K562 (cell line): ENCODE measurements around the gene CTTNBP2NL. TPM values are rescaled to one million over a fixed set of nuclear protein-coding genes. Genes with fewer than 3 reads are reported as not detected.

Source experiments
- ATAC-seq: fragments of 200-7000 bp; cut with Tn5 transposase; 3 replicates; pipeline ENCODE4 v1.9.1; 2020; ENCODE audit warnings: moderate library complexity
- BruUV-seq: library from RNA; stranded (reverse); fragments of 400-500 nt; replicated peaks from 2 replicates; lab custom pipeline; 2021; lab: Mats Ljungman, UMichigan
- CTCF ChIA-PET: fragments of 300-600 bp; formaldehyde crosslinking; extraction: SDS; loops from one replicate; lab custom pipeline; 2021; ENCODE audit warnings: low intra/inter-chr PET ratio; lab: Yijun Ruan, JAX
- POLR2A ChIA-PET: fragments of 300-600, 350-650 bp; sonication (Branson Sonifier 250); formaldehyde crosslinking; extraction: SDS; loops from one replicate; lab custom pipeline; 2021; ENCODE audit warnings: antibody characterized with exemption, inconsistent platforms; lab: Yijun Ruan, JAX
- DNase-seq, 4 experiments: peaks; one replicate each; pipeline versions ENCODE4 v3.0.0 to v3.0.0-alpha.2; 2011 to 2018; ENCODE audit warnings: low spot score in 3 of 4, mixed read lengths in 3 of 4; ENCODE audit errors: extremely low read depth in 1 of 4
- FAIRE-seq: peaks from 2 replicates; lab custom pipeline; 2011; peaks lifted over from hg19 to GRCh38; lab: Jason Lieb, UNC
- H2AFZ ChIP-seq: 2 replicates; pipeline ENCODE4 v1.6.0; 2011; ENCODE audit warnings: low read depth, low read length, control low read depth, inconsistent platforms
- H3K27ac ChIP-seq: fragments of 200-600 bp; 3 replicates; pipeline ENCODE4 v1.8.0; 2011; ENCODE audit warnings: low read depth, mild to moderate bottlenecking, control low read depth, inconsistent platforms, low read length, moderate library complexity, mixed read lengths; ENCODE audit errors: extremely low read depth
- H3K27me3 ChIP-seq, 2 experiments: fragments of 300-600 bp in 1 of 2; 2 replicates in 1 of 2; 3 replicates in 1 of 2; pipeline versions ENCODE4 v1.6.0 to v1.8.0; 2011; ENCODE audit warnings: inconsistent platforms in 2 of 2, low read length in 2 of 2, mild to moderate bottlenecking in 1 of 2, mixed read lengths in 1 of 2, moderate library complexity in 1 of 2; ENCODE audit not compliant: control insufficient read depth in 2 of 2, insufficient read depth in 2 of 2
- H3K36me3 ChIP-seq: fragments of 300-600 bp; 3 replicates; pipeline ENCODE4 v1.8.0; 2011; ENCODE audit warnings: mild to moderate bottlenecking, low read length, inconsistent platforms; ENCODE audit not compliant: control insufficient read depth, insufficient read depth
- H3K4me1 ChIP-seq, 2 experiments: fragments of 200-600 bp in 1 of 2; replicated peaks in 1 of 2; 2 replicates in 1 of 2; 3 replicates in 1 of 2; pipeline versions ENCODE4 v1.5.1 to v1.8.0; 2011; ENCODE audit warnings: inconsistent platforms in 2 of 2, low read length in 2 of 2, mild to moderate bottlenecking in 1 of 2, mixed read lengths in 1 of 2, moderate library complexity in 1 of 2; ENCODE audit not compliant: control insufficient read depth in 2 of 2, insufficient read depth in 2 of 2
- H3K4me2 ChIP-seq: 2 replicates; pipeline ENCODE4 v1.6.1; 2011; ENCODE audit warnings: low read length, control low read depth, inconsistent platforms, mixed read lengths; ENCODE audit not compliant: insufficient read depth
- H3K4me3 ChIP-seq: fragments of 200-600 bp; sonication (generic), shearing (Covaris generic); 2 replicates; pipeline ENCODE4 v1.5.1; 2016; ENCODE audit warnings: control low read depth, inconsistent platforms
- H3K79me2 ChIP-seq: fragments of 200-600 bp; 3 replicates; pipeline ENCODE4 v1.8.0; 2011; ENCODE audit warnings: low read length, inconsistent platforms; ENCODE audit not compliant: control insufficient read depth, insufficient read depth
- H3K9ac ChIP-seq, 2 experiments: 2 replicates each; pipeline versions ENCODE4 v1.6.0 to v1.6.1; 2011; ENCODE audit warnings: low read depth in 2 of 2, low read length in 2 of 2, control low read depth in 1 of 2, inconsistent platforms in 1 of 2, mild to moderate bottlenecking in 1 of 2, mixed read lengths in 1 of 2; ENCODE audit not compliant: insufficient read depth in 1 of 2
- H3K9me1 ChIP-seq: one replicate; pipeline ENCODE4 v1.6.0; 2011; ENCODE audit warnings: inconsistent platforms, mild to moderate bottlenecking, low read length, moderate library complexity; ENCODE audit not compliant: control insufficient read depth, insufficient read depth
- H3K9me3 ChIP-seq: replicated peaks from 2 replicates; pipeline ENCODE4 v1.5.1; 2011; ENCODE audit warnings: low read depth, low read length, inconsistent platforms; ENCODE audit not compliant: control insufficient read depth, insufficient read depth
- H4K20me1 ChIP-seq: replicated peaks from 2 replicates; pipeline ENCODE4 v1.6.1; 2011; ENCODE audit warnings: low read length, inconsistent platforms, mixed read lengths; ENCODE audit not compliant: control insufficient read depth, insufficient read depth
- BDP1 ChIP-seq: IDR thresholded peaks from 3 replicates; pipeline ENCODE4 v1.6.1; 2011; ENCODE audit not compliant: insufficient read length, insufficient read depth
- CSDE1 ChIP-seq, 2 experiments: fragments of 450-650 bp; IDR thresholded peaks; 2 replicates each; pipeline ENCODE4 v1.6.1; 2016; ENCODE audit warnings: mild to moderate bottlenecking in 1 of 2
- FOSL1 ChIP-seq: fragments of 200-800 bp; sonication (Bioruptor generic); conservative IDR thresholded peaks from 2 replicates; pipeline ENCODE4 v1.6.1; 2016; ENCODE audit warnings: missing genetic modification characterization, missing compliant biosample characterization
- WGBS: fragments of 100-300 bp; shearing (Covaris generic); methylation state at CpG from one replicate; pipeline ENCODE4 v1.1.6; 2016; ENCODE audit warnings: low coverage, mixed read lengths; ENCODE audit not compliant: insufficient coverage; ENCODE audit errors: missing lambda C conversion rate; 5-methylcytosine and 5-hydroxymethylcytosine counted together
- in situ Hi-C: fragments of 300-500 bp; cut with MboI; formaldehyde crosslinking; loops from 4 replicates; pipeline ENCODE4 v1.15.0; 2018; ENCODE audit warnings: inconsistent platforms, mixed read lengths
- intact Hi-C: fragments of 100-400 bp; cut with micrococcal nuclease; formaldehyde crosslinking; loops from 2 replicates; pipeline ENCODE4 v1.14.2; 2022
- polyA plus RNA-seq, 8 experiments: library from polyadenylated mRNA; depleted of rRNA in 4 of 8; stranded (reverse) in 5 of 8; unstranded in 3 of 8; fragments of >200 nt; fragmentation: Nextera tagmentation in 2 of 8; fragmentation: Illumina TruSeq in 1 of 8; extraction: Ambion mirVana in 2 of 8; extraction: Trizol in 1 of 8; gene quantifications; 2 replicates each; pipeline versions ENCODE4 v1.2.1 to v1.2.3, GENCODE V29; 2011 to 2014; ENCODE audit warnings: inconsistent platforms in 1 of 8, missing spikeins in 1 of 8
- total RNA-seq, 7 experiments: library from RNA; depleted of rRNA in 6 of 7; stranded (reverse); fragments of >200 nt in 6 of 7; fragmentation: Illumina TruSeq in 2 of 7; extraction: Trizol in 2 of 7; gene quantifications; 2 replicates each; pipeline versions ENCODE4 v1.2.1 to v1.2.3, GENCODE V29; 2011 to 2021; ENCODE audit warnings: low replicate concordance in 1 of 7
- TF ChIP-seq, protein P1 (sequence below), 2 experiments: fragments of 450-650 bp; formaldehyde crosslinking in 1 of 2; IDR thresholded peaks; 2 replicates each; pipeline versions ENCODE4 v1.4.0 to v1.6.1; 2014 to 2020; ENCODE audit warnings: mild to moderate bottlenecking in 2 of 2, borderline replicate concordance in 1 of 2, low read depth in 1 of 2

Gene CTTNBP2NL
- total and polyA plus RNA-seq, 9 of the 15 experiments (the other 6 are each of a cell fraction or from before 2014, with no cell fraction given) = 0.27 to 1.4 (median 0.62) TPM

DNA sequence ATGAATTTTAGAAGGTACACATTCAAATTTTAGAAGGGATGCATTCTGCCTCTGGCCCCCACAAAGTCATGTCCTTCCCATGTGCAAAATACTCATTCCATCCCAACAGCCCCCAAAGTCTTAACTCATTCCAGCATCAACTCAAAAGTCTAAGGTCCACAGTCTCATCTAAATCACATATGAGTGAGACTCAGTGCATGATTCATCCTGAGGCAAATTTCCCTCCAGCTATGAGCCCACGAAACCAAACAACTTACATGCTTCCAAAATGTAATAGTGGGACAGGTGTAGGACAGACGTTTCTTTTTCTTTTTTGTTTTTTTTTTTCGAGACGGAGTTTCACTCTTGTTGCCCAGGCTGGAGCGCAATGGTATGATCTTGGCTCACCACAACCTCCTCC, 100.3 kb downstream of the CTTNBP2NL start:
- no peaks in the 10 kb centered on the region for H3K79me2 ChIP-seq
- DNase-seq = no peak
- no peaks in the 10 kb centered on the region for H3K9me3 ChIP-seq
- WGBS = 3% methylated on average over 3 of the region's 5 CpGs
- no peaks in the 10 kb centered on the region for H3K9me1 ChIP-seq
- no peak for TF ChIP-seq BDP1
- no peaks in the 10 kb centered on the region for H3K4me1 ChIP-seq
- H3K27me3 ChIP-seq = peaks cover 26 to 49% of the 10 kb centered on the region in 2 experiments
- H3K27ac ChIP-seq = no peak overlapping the region
- ChIA-PET POLR2A (interaction anchor here (0.6 to 0.9 kb wide), 2 partner anchors 11 to 201 kb away, joined by 3 read pairs; no protein-coding TSS in a partner anchor), CTCF (no interaction called here)
- H3K4me2 ChIP-seq = no peak overlapping the region
- ATAC-seq = no peak
- FAIRE-seq = no peak
- intact Hi-C loops = no loop called here
- no peak overlapping the region for H3K4me3 ChIP-seq
- no peak overlapping the region for H3K9ac ChIP-seq
- in situ Hi-C loops = loop anchor here (5.0 kb wide), 1 partner anchor 121 kb away; the partner anchor contains the start of genes CAPZA1 and ST7L
- no peak overlapping the region for H2AFZ ChIP-seq
- BruUV-seq = no TSS peak
- H4K20me1 ChIP-seq = no peaks in the 10 kb centered on the region
- no peaks in the 10 kb centered on the region for H3K36me3 ChIP-seq

DNA sequence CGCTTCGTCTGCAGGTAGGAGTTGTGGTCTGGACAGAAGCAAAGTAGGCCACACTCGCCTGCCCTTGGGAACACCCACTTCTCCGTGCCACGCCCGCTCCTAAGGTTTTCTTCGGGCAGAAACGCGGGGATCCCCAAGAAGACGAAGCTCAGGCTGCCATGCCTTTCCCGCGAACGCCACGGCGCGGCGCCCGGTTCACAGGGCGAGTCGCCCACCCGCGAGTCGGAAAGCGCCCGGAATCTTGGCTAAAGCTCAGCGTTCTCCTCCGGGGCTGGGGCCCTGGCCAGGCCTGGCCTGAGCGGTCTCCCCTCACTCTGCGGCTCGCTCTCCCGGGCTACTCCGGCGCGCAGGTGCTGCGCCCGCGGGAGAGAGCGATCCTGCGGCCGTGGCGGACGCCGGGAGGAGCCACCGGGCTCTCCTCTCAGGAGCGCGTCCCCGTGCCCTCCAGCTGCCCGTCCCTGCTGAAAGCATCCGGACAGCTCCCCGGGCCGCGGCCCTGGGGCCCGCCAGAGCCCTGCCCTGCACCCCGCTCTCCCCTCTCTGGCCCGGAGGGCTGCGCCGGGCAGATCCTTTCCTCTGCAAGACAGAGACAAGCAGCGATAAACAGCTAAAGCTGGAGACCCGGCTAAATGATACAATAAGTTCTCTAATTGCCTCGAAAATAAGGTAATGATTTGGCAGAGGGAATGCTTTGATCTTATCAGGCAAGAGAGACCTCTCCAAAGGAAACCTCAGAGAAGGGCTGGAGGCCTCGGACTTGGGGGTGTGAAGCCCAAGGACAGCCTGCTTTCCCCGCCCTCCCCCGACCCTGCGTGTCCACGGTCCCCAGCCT, 106.0 kb downstream of the CTTNBP2NL start:
- Histone ChIP-seq H4K20me1 (0 out of 2 replicates have a peak, but pooled peaks cover 4% of the 10 kb centered on the region), H3K4me3 (peak overlapping the region; percentile 35), H3K27me3 (peaks cover 36 to 73% of the 10 kb centered on the region in 2 experiments), H3K4me1 (peaks cover 0 to 16% of the 10 kb centered on the region in 2 experiments; a peak in 2 of 5 replicates), H3K4me2 (peak overlapping the region; percentile 60), H3K27ac (no peak overlapping the region), H3K9me3 (no peaks in the 10 kb centered on the region), H3K79me2 (no peaks in the 10 kb centered on the region), H3K9ac (peak overlapping the region in 1 of 2 experiments; percentile 85; a peak in 2 of 4 replicates), H3K9me1 (no peaks in the 10 kb centered on the region), H2AFZ (peak overlapping the region; percentile 57), H3K36me3 (no peaks in the 10 kb centered on the region)
- CTCF ChIA-PET = interaction anchor here (0.7 to 1.1 kb wide), 3 partner anchors 109 to 205 kb away, joined by 3 to 4 read pairs (median 3); partner anchors contain the start of gene RHOC
- in situ Hi-C loops (loop anchor here (5.0 kb wide), 1 partner anchor 205 kb away; the partner anchor contains the start of gene RHOC), intact Hi-C loops (loop anchor here (1.0 to 2.0 kb wide), 2 partner anchors 113 to 205 kb away; partner anchors contain the start of gene RHOC)
- POLR2A ChIA-PET = interaction anchor here (0.7 to 1.6 kb wide), 12 partner anchors 10 to 266 kb away, joined by 3 to 6 read pairs (median 4); partner anchors contain the start of gene ST7L
- WGBS = 5% methylated on average over 65 of the region's 65 CpGs
- FAIRE-seq = no peak
- DNase-seq = peak; percentile 57 to 70 (median 60)
- BruUV-seq = no TSS peak
- peak; percentile 76 for ATAC-seq
- TF ChIP-seq FOSL1 (tag) = no peak
- no peak for TF ChIP-seq CSDE1 (IDR thresholded peaks at IDR 0.05)
- TF ChIP-seq, protein P1, sequence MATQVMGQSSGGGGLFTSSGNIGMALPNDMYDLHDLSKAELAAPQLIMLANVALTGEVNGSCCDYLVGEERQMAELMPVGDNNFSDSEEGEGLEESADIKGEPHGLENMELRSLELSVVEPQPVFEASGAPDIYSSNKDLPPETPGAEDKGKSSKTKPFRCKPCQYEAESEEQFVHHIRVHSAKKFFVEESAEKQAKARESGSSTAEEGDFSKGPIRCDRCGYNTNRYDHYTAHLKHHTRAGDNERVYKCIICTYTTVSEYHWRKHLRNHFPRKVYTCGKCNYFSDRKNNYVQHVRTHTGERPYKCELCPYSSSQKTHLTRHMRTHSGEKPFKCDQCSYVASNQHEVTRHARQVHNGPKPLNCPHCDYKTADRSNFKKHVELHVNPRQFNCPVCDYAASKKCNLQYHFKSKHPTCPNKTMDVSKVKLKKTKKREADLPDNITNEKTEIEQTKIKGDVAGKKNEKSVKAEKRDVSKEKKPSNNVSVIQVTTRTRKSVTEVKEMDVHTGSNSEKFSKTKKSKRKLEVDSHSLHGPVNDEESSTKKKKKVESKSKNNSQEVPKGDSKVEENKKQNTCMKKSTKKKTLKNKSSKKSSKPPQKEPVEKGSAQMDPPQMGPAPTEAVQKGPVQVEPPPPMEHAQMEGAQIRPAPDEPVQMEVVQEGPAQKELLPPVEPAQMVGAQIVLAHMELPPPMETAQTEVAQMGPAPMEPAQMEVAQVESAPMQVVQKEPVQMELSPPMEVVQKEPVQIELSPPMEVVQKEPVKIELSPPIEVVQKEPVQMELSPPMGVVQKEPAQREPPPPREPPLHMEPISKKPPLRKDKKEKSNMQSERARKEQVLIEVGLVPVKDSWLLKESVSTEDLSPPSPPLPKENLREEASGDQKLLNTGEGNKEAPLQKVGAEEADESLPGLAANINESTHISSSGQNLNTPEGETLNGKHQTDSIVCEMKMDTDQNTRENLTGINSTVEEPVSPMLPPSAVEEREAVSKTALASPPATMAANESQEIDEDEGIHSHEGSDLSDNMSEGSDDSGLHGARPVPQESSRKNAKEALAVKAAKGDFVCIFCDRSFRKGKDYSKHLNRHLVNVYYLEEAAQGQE (IDR thresholded peaks at IDR 0.05; ENCODE audit: borderline replicate concordance) = peak; percentile 71
- TF ChIP-seq, protein P1 (CRISPR knock-in tag; IDR thresholded peaks at IDR 0.05; ENCODE audit: low read depth) = peak; percentile 66; the same call in 1 of the 2 replicates
